RCC 7860 (cell line): ENCODE results near the gene FBXO27.
"Not testable (repeated sequence)": the region's sequence is repeated elsewhere in the genome, so short reads cannot be mapped to it uniquely, and the experiment has no call there.

ENCODE experiments used
- DNase-seq: peaks from one replicate; pipeline ENCODE4 v3.0.0-alpha.2; 2015; ENCODE audit warnings: low spot score
- FAIRE-seq: peaks from 2 replicates; lab custom pipeline; 2012; peaks lifted over from hg19 to GRCh38; lab: Jason Lieb, UNC

FBXO27 gene

GRCh38 chr19:39046037-39046821 is 13.9 kb upstream of the FBXO27 start:
- DNase-seq: no peak
- no peak for FAIRE-seq

GRCh38 chr19:39045506-39045905 is 13.2 kb upstream of the FBXO27 start:
- DNase-seq (no peak), FAIRE-seq (no peak)

- no peak for FAIRE-seq
- no peak for DNase-seq
Observed at GRCh38 chr19:39038098-39038497, 5.7 kb upstream of the FBXO27 start.

GRCh38 chr19:39037194-39037593 is 4.8 kb upstream of the FBXO27 start:
- FAIRE-seq (no peak), DNase-seq (no peak)

GRCh38 chr19:39036581-39036980 is 4.2 kb upstream of the FBXO27 start:
- FAIRE-seq (no peak), DNase-seq (no peak)

- peak; percentile 75 for FAIRE-seq
- peak; percentile 85 for DNase-seq
Observed at GRCh38 chr19:39031368-39032062, 834 bp downstream of the FBXO27 start.

GRCh38 chr19:39030854-39031367 is 1.4 kb downstream of the FBXO27 start:
- FAIRE-seq (no peak), DNase-seq (no peak)

GRCh38 chr19:39024875-39025641 is 7.3 kb downstream of the FBXO27 start:
- DNase-seq (no peak), FAIRE-seq (no peak)

GRCh38 chr19:39021063-39021462 is 11.3 kb downstream of the FBXO27 start:
- FAIRE-seq (no peak), DNase-seq (no peak)

GRCh38 chr19:39017646-39018045 is 14.7 kb downstream of the FBXO27 start:
- FAIRE-seq (no peak), DNase-seq (no peak)

GRCh38 chr19:39017026-39017425 is 15.3 kb downstream of the FBXO27 start:
- DNase-seq: no peak
- no peak for FAIRE-seq

GRCh38 chr19:39014037-39014436 is 18.3 kb downstream of the FBXO27 start:
- FAIRE-seq: no peak

GRCh38 chr19:39009001-39009400 is 23.3 kb downstream of the FBXO27 start:
- FAIRE-seq (no peak), DNase-seq (no peak)

More at GRCh38 chr19:39014037-39014436, 18.3 kb downstream of the FBXO27 start:
- no peak for DNase-seq

GRCh38 chr19:39008137-39008536 is 24.2 kb downstream of the FBXO27 start:
- FAIRE-seq: no peak
- DNase-seq: no peak

GRCh38 chr19:39007096-39007495 is 25.3 kb downstream of the FBXO27 start:
- DNase-seq (no peak), FAIRE-seq (no peak)

GRCh38 chr19:39004403-39004802 is 27.9 kb downstream of the FBXO27 start:
- FAIRE-seq: no peak
- DNase-seq: no peak

GRCh38 chr19:39003796-39004195 is 28.6 kb downstream of the FBXO27 start:
- DNase-seq (no peak), FAIRE-seq (no peak)

GRCh38 chr19:39003188-39003587 is 29.2 kb downstream of the FBXO27 start:
- DNase-seq (no peak), FAIRE-seq (no peak)

GRCh38 chr19:39001041-39001440 is 31.3 kb downstream of the FBXO27 start:
- no peak for FAIRE-seq

GRCh38 chr19:38997576-38997975 is 34.8 kb downstream of the FBXO27 start:
- not testable (repeated sequence) for FAIRE-seq, DNase-seq

More at GRCh38 chr19:39001041-39001440, 31.3 kb downstream of the FBXO27 start:
- no peak for DNase-seq

GRCh38 chr19:38993271-38993670 is 39.1 kb downstream of the FBXO27 start:
- peak; percentile 89 for FAIRE-seq
- peak; percentile 84 for DNase-seq
